Activated CD8-positive, alpha-beta memory T cell treated with anti-CD3 and anti-CD28 coated beads, Interleukin-2, amount 50 U/mL, for 24 hours (primary cell): ENCODE measurements around the gene LMO3.
"Not testable (repeated sequence)": the region's sequence is repeated elsewhere in the genome, so short reads cannot be mapped to it uniquely, and the experiment has no call there.

Source experiments
- DNase-seq: peaks from one replicate; pipeline ENCODE4 v3.0.0-alpha.2; 2020; ENCODE audit errors: extremely low read depth

LMO3 gene

DNA sequence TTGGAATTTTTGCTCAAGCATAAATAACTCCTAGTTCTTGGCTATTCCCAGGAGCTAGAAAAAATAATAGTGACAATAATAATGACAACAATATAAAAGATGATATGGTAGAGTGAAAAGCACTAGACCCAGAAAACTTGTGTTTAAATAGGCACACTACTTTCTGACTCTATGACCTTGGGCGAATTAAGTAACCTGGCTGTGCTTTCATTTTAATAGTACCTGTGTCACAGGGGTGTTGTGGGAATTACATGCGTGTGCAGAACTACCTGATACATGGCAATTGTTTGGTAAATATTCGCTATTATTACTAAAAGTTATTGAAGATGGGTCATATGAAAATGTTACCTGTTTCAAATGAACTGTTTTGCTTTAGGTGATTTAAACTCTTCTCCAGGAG lies 60.1 kb downstream of the LMO3 start:
- DNase-seq, result no peak

DNA sequence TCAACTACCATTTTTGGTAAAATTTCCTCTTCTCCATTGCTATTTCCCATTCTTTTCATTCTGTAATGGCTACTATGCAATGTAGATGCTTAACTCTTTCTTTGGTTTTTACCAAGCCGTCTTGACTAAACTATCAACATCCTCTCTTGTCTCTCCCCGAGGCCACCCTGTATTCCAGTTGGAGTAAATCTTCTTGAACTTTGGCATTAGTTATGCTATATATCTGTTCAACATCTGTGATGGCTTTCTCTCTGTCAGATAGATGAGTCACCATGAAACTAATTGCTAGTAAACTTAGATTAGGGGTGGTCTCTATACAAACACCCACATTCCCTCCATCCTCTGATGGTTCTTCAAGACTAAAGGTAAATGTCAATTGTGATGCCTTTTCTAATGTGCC lies 63.4 kb downstream of the LMO3 start:
- no peak for DNase-seq

DNA sequence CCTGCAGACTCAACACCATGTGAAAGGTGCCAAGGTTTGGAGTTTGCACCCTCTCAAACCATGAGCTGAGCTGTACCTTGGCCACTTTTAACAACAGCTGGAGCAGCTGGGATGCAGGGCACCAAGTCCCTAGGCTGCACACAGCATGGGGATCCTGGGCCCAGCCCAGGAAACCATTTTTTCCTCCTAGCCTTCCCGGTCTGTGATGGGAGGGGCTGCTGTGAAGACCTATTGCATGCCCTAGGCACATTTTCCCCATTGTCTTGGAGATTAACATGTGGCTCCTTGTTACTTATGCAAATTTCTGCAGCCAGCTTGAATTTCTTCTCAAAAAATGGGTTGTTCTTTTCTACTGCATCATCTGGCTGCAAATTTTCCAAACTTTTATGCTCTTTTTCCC lies 68.3 kb downstream of the LMO3 start:
- DNase-seq, result not testable (repeated sequence)

DNA sequence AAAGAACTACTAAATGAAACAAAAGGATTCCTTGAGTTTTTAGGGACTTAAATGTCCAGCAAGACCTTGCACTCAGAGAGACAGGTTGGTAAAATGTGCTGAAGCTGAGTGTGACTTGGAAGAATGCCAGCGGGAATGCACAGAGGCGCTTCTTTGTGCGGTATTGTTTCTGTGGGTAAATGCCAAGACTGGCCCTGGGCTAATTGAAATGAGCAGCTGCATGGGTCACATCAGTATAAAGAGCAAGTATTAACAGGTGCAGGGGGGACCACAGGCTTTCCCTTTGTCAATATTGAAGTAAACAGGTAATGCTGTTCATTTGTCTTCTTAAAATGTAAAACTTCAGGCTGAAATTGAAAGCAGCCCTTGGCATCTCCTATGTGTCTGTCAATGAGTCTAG lies 74.3 kb downstream of the LMO3 start:
- DNase-seq, result no peak

DNA sequence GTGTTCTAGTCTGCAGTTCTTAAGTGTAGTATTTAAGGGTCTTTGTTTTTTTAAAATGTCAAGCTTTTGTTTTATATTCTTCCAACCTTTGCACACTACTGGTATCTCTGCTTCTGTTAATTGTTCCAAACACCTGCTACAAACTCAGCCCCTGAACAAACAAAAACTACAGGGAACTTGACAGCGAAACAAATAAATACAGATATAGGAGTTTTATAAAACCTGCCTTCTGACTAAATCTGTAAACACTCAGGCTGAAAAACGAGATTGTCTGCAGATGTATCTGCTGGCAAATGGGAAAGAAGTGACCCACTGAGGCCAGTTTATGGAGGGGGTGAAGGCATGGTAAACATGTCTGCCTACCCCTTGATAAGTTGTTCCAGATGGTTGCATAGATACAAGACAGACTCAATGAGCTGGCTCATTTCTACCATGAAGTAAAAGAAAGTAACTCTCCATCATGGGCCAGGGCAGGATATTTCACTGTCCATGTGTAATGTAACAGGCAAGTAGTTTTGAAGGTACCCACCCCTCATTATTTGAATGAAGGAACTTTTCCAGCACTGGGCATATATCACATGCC lies 75.6 kb downstream of the LMO3 start:
- no peak for DNase-seq

DNA sequence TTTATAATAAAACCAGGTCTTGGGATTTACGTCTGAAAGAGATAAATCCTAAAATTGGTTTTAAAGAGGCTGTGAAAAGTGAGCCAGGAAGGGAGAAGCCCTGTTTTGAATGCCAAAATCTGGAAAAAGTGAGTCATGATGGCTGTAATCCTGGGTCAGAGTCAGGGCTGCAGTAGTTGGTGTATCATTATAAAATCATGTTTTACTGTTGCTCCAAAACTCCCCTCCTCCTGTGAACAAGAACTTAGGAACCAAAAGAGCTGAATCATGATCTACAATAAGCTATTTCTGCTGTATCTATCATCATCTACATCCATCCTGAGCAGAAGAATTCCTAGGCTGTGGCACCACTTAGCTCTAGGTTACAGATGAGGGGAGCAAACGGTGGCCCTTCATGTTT lies 79.3 kb downstream of the LMO3 start:
- DNase-seq, result no peak

DNA sequence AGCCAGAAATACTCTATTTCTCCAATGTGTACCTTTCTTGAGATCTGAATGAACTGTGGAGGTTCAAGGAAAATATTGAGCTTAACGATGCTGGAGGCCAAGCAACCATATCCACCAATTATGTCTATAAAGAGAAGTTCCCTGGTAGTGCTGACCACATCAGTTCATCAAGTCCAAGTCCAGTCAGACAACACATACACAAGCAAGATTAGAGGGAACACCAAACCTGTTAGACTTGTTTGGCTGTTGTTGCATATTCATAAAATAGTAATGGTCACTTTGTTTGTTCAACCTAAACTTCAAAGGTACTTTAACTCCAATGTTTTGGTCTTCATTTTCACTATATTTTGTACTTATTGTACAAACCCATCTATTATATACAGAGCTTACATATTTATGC lies 81.6 kb downstream of the LMO3 start:
- DNase-seq, result no peak

DNA sequence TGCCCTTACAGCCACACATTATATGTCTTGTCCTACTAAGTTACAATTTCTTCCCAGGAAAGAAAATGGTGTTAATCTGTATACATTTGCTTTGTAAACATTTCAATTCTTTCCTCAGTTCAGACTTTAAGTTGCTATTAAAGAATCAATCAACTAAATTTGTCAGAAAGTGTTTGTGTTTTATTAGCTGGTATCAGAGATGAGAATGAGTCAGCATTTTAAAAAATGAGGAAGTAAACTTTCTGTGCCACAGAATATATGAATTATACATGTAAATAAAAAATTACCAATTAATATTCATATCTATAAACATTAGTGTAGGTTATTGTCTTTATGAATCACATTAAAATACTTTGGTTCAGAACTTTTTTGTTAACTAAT lies 82.0 kb downstream of the LMO3 start:
- no peak for DNase-seq

DNA sequence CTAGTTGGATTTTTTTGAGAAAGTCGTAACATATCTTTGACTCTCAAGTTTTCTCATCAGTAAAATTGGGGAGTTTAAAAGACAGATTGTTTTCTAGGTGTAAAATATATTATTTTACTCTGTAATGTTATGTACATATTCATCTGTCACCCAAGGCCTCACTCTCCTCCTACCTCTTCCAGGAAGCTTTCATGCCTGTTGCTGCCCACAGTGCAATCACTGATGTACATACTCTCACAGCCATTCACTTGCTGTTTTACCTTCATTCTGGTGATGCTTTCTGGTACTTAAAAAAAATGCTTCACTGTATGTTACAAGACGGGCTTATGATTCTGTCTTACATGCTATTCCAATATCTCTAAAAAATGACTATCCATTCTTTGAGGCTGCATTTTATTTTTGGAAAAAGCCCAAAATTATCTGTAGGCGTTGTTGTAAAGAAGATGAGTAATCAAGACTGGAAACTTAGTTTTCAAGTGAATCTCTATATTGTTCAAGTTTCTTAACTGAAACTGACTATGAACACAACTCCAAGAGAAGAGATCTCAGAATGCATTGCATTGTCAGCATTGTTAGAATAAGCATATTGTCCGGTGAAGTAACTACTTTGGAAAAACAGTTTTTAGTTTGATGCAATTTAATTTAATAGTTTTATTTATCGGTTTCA lies 82.5 kb downstream of the LMO3 start:
- DNase-seq, result no peak

DNA sequence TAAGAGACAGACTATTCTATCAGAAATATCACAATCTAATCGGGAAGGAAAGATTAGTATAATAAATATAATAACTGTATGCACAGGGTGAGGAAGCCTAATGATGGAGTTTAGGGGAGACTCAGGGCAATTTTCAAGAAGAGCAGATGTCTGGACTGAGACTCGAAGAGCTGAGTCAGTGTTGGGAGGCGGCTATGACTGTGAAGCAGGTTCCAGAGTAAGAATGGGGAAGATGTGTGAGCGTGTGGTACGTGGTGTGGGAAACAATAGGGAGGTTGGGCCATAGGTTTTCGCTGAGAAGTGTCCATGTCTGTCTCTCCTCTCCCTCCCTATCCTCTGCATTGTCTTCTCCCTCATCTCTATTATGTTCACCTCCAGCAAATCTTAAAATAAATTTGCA lies 85.6 kb downstream of the LMO3 start:
- DNase-seq, result no peak

DNA sequence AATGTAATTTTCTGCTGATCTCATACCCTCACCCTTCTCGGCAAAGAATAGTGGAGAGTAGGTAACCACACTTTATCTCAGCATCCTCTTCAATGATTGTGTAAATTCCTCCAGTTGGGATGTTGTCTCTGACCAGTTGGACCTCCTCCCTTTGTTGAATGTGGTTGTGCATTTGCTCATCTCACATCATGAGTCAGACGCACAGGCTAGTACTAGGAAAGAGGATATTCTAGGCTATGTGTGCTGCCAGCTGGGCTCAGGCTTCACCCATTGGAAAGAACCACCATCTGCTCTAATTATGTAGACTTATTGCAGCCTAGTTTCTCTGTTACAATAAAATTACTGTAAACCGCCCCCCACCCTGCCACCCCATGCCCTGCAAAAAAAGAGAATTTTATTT lies 90.3 kb downstream of the LMO3 start:
- no peak for DNase-seq

DNA sequence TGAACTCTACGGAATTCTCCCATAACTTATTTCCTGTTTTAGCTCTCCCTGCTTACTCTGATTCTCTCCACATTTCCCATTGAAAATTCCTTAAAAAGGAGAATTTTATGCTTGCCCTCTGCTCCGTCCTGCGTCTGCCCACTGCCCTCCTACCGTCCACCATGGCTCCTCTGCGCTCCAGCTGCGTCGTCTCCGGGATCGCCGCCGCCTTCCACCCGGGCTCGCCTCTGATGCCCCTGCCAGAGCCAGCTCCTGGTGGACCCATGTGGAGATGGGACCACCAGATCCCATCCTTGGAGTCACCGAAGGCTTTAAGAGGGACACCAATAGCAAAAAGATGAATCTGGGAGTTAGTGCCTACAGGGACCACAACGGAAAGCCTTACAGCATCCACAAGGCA lies 92.7 kb downstream of the LMO3 start:
- no peak for DNase-seq

DNA sequence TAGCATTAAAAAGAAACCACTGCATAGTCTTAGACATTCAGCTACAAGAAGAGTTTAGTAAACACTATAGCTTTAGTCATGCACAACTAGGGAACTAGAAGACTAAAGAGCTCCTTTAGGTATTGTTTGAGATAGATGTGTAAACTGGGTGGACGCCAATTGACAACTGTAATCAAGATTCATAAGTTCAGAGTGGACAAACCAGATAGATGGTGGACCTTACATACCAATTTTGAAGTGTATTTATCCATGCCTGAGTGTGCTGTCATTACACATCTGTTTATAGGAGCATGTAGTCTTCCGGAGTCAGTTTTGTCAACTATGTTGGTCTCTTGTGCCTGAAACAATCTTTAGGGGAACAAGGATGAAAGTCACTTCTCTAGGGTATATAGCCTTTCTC lies 96.6 kb downstream of the LMO3 start:
- no peak for DNase-seq

DNA sequence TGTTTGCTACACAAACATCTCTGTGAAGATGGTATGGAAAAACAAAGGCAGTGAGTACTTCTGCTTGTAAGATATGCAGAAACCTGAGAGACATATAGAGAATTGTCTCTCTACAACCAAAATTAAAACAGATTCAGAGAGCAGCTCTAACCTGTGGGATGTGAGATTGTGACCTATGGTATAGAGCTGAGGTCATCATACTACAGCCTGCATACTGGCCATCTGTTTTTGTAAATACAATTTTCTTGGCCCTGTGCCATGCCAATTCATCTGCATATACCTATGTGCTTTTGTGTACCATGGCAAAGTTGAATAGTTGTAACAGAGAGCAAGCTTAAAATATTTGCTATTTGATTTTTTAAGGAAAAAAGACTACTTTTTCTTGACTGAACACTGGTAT lies 99.6 kb downstream of the LMO3 start:
- no peak for DNase-seq

DNA sequence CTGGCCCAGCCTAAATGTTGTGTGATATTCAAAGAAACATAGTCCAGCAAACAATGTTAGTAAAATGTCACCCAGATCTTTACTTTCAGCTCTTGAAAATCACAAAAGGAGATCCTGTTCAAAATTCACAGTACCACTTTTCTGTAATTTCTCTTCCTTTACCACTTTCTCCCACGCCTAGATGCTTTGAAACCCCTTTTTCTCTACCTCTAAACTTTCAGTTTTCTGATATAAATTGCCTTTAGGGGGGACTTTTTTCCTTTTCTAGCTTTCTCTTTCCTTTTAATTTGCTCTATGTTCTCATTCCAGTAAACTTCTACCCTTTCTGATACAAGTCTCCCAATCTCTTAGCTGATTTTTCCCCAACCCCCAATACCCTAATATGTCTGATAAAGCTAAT lies 101.8 kb downstream of the LMO3 start:
- no peak for DNase-seq

DNA sequence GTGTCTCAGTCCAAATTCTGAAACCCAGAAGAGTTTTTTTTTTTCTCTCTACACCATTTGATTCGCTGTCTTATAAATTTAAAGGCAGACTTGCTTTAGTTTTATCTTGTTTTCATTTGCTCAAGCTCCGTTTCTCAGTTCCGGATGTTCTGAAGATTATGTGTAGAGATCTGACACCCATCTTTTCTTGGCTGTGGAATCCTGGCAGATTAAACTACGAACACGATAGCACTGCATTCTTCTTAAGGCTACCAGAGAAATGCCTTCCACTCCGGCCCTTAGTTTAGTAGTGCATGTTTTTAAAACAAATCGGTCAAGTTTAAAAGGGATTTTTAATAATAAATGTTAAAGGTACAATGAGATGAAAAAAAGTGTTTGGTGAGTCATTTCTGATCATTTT lies 106.4 kb downstream of the LMO3 start:
- no peak for DNase-seq
